ENCODE data around the gene PCDHGB1. TPM values are rescaled to one million over a fixed set of nuclear protein-coding genes. Genes with fewer than 3 reads are reported as not detected.
"Not testable (repeated sequence)": the region's sequence is repeated elsewhere in the genome, so short reads cannot be mapped to it uniquely, and the experiment has no call there.

PCDHGB1 gene
- total RNA-seq, 1 experiment from 2014 or later, result 14.0 TPM

DNA sequence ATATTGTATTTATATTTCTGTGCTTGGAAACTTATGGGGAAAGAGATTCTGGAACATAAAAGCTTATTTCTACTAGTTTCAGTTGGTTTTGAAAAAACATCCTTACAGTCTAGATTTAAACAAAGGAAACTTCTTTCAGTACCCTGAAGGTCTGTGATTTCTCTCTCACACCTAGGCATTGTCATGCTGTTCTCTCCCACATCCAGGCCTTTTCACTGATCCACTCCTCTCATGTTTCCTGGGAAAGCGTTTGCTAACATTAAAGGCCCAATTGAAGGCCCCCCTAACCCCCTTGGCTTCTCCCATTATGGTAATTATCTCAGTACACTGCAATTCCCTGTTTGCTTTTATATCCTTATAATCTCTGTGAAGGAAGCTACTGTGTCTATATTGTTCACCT is 7.1 kb upstream of the PCDHGB1 start:
- Histone ChIP-seq H3K4me2 (ENCODE audit: low read depth, low read length, poor library complexity, severe bottlenecking) (no peak overlapping the region), H3K9ac (ENCODE audit: low read length) (no peak overlapping the region), H4K20me1 (ENCODE audit: insufficient read depth, low read depth, low read length) (no peaks in the 10 kb centered on the region), H3K9me3 (ENCODE audit: low read length) (no peaks in the 10 kb centered on the region), H3K27me3 (ENCODE audit: low read length) (no peaks in the 10 kb centered on the region), H2AFZ (ENCODE audit: low read length) (no peak overlapping the region), H3K79me2 (ENCODE audit: low read length) (no peaks in the 10 kb centered on the region), H3K4me1 (ENCODE audit: low read length) (peaks cover 4% of the 10 kb centered on the region; the same call in 1 of the 2 replicates), H3K4me3 (ENCODE audit: low read length) (no peak overlapping the region), H3K27ac (ENCODE audit: low read length) (no peak overlapping the region), H3K9me2 (replicated peaks; ENCODE audit: insufficient read depth, low read length) (no peaks in the 10 kb centered on the region), H3K36me3 (ENCODE audit: insufficient read depth, low read length) (no peaks in the 10 kb centered on the region)
- no peak for DNase-seq

DNA sequence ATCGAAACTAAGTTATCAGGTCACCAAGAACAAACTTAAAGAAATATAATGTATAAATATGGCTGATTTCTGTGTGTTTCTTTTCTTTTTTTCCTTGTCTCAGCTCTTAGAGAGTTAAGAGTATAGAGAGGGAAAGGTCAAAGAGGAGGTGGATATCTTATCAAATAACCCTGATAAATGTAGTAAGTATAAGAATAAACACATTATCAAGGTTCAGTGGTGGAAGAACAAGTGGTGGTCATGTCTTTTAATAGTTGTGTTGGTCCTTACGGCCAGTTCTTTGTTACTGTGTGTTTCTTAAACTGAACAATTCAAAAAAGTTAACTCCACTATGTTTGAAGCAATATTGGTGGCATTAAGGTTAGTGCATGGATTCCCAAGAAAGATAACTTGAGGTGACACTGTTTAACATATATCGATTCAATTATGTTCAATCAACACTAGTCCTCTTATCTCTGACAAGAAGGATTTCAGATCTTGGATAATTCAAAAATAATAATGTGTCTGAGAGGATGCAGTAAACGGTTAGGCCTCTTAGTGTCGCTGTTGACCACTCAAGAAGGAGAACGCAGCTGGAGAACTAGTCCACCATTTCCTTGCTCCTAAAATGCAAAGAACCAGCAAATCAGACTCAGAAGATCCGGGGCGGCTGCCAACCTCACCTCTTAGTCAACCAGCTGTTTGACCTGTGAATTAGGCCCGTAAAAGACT is 6.5 kb upstream of the PCDHGB1 start, which contains the start of gene PCDHGA3:
TSS of gene PCDHGA3 (plus strand) at position 588 of the 711 bp plus-strand sequence. CDS start 205 bp downstream, outside the sequence.
- Histone ChIP-seq H3K79me2 (ENCODE audit: low read length) (no peaks in the 10 kb centered on the region), H3K36me3 (ENCODE audit: insufficient read depth, low read length) (no peaks in the 10 kb centered on the region), H3K9me3 (ENCODE audit: low read length) (no peaks in the 10 kb centered on the region), H3K27ac (ENCODE audit: low read length) (no peak within 1 kb of the TSS), H3K27me3 (ENCODE audit: low read length) (no peaks in the 10 kb centered on the region), H3K4me1 (ENCODE audit: low read length) (peaks cover under 1% of the 10 kb centered on the region; the same call in 1 of the 2 replicates), H3K4me3 (ENCODE audit: low read length) (no peak within 1 kb of the TSS), H4K20me1 (ENCODE audit: insufficient read depth, low read depth, low read length) (no peaks in the 10 kb centered on the region), H3K9me2 (replicated peaks; ENCODE audit: insufficient read depth, low read length) (no peaks in the 10 kb centered on the region), H2AFZ (ENCODE audit: low read length) (no peak within 1 kb of the TSS), H3K4me2 (ENCODE audit: low read depth, low read length, poor library complexity, severe bottlenecking) (no peak within 1 kb of the TSS), H3K9ac (ENCODE audit: low read length) (no peak within 1 kb of the TSS)
- DNase-seq, result peak; percentile 77

DNA sequence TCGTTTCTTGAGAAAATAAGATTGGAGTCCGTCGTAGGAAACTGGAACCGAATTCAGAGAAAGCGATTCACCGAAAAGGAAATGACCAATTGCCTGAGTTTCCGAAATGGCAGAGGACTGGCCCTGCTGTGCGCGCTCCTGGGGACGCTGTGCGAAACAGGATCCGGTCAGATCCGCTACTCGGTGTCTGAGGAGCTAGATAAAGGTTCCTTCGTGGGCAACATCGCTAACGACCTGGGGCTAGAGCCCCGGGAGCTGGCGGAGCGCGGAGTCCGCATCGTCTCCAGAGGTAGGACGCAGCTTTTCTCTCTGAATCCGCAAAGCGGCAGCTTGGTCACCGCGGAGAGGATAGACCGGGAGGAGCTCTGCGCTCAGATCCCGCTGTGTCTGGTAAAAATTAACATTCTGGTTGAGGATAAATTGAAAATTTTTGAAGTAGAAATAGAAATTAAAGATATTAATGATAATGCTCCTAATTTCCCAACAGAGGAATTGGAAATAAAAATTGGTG is 5.9 kb upstream of the PCDHGB1 start:
- no peak for DNase-seq
- Histone ChIP-seq H3K9ac (ENCODE audit: low read length) (no peak overlapping the region), H3K27ac (ENCODE audit: low read length) (no peak overlapping the region), H3K4me3 (ENCODE audit: low read length) (no peak overlapping the region), H4K20me1 (ENCODE audit: insufficient read depth, low read depth, low read length) (no peaks in the 10 kb centered on the region), H3K36me3 (ENCODE audit: insufficient read depth, low read length) (no peaks in the 10 kb centered on the region), H3K9me2 (replicated peaks; ENCODE audit: insufficient read depth, low read length) (no peaks in the 10 kb centered on the region), H3K4me2 (ENCODE audit: low read depth, low read length, poor library complexity, severe bottlenecking) (no peak overlapping the region), H3K79me2 (ENCODE audit: low read length) (no peaks in the 10 kb centered on the region), H3K27me3 (ENCODE audit: low read length) (no peaks in the 10 kb centered on the region), H3K4me1 (ENCODE audit: low read length) (no peaks in the 10 kb centered on the region), H2AFZ (ENCODE audit: low read length) (no peak overlapping the region), H3K9me3 (ENCODE audit: low read length) (no peaks in the 10 kb centered on the region)

DNA sequence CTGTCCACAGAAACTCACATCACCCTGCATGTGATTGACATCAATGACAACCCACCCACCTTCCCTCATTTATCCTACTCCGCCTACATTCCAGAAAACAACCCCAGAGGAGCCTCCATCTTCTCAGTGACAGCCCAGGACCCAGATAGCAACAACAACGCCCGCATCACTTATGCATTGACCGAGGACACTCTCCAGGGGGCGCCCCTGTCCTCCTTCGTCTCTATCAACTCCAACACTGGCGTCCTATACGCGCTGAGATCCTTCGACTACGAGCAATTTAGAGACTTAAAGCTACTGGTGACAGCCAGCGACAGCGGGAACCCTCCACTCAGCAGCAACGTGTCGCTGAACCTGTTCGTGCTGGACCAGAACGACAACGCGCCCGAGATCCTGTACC is 4.6 kb upstream of the PCDHGB1 start:
- DNase-seq, result no peak
- H2AFZ ChIP-seq (ENCODE audit: low read length), result no peak overlapping the region
- H3K27ac ChIP-seq (ENCODE audit: low read length), result no peak overlapping the region
- H3K9me3 ChIP-seq (ENCODE audit: low read length), result no peaks in the 10 kb centered on the region
- no peaks in the 10 kb centered on the region for H3K27me3 ChIP-seq (ENCODE audit: low read length)
- H3K9ac ChIP-seq (ENCODE audit: low read length), result no peak overlapping the region
- no peaks in the 10 kb centered on the region for H3K9me2 ChIP-seq (replicated peaks; ENCODE audit: insufficient read depth, low read length)
- peaks cover 5% of the 10 kb centered on the region for H3K4me1 ChIP-seq (ENCODE audit: low read length)
- H3K79me2 ChIP-seq (ENCODE audit: low read length), result no peaks in the 10 kb centered on the region; the same call in 1 of the 2 replicates
- H3K4me3 ChIP-seq (ENCODE audit: low read length), result no peak overlapping the region
- no peaks in the 10 kb centered on the region for H3K36me3 ChIP-seq (ENCODE audit: insufficient read depth, low read length)
- H4K20me1 ChIP-seq (ENCODE audit: insufficient read depth, low read depth, low read length), result no peaks in the 10 kb centered on the region
- H3K4me2 ChIP-seq (ENCODE audit: low read depth, low read length, poor library complexity, severe bottlenecking), result no peak overlapping the region

DNA sequence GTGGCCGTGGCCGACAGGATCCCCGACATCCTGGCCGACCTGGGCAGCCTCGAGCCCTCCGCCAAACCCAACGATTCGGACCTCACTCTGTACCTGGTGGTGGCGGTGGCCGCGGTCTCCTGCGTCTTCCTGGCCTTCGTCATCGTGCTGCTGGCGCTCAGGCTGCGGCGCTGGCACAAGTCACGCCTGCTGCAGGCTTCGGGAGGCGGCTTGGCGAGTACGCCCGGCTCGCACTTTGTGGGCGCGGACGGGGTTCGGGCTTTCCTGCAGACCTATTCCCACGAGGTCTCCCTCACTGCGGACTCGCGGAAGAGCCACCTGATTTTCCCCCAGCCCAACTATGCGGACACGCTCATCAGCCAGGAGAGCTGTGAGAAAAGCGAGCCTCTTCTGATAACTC is 3.9 kb upstream of the PCDHGB1 start:
- not testable (repeated sequence) for H3K27me3 ChIP-seq (ENCODE audit: low read length); H3K9me2 ChIP-seq (replicated peaks; ENCODE audit: insufficient read depth, low read length); H2AFZ ChIP-seq (ENCODE audit: low read length); H3K9ac ChIP-seq (ENCODE audit: low read length); DNase-seq; H3K4me3 ChIP-seq (ENCODE audit: low read length); H4K20me1 ChIP-seq (ENCODE audit: insufficient read depth, low read depth, low read length); H3K9me3 ChIP-seq (ENCODE audit: low read length); H3K27ac ChIP-seq (ENCODE audit: low read length); H3K36me3 ChIP-seq (ENCODE audit: insufficient read depth, low read length); H3K4me2 ChIP-seq (ENCODE audit: low read depth, low read length, poor library complexity, severe bottlenecking); H3K79me2 ChIP-seq (ENCODE audit: low read length)
- H3K4me1 ChIP-seq (ENCODE audit: low read length), result peaks cover 12% of the 10 kb centered on the region

DNA sequence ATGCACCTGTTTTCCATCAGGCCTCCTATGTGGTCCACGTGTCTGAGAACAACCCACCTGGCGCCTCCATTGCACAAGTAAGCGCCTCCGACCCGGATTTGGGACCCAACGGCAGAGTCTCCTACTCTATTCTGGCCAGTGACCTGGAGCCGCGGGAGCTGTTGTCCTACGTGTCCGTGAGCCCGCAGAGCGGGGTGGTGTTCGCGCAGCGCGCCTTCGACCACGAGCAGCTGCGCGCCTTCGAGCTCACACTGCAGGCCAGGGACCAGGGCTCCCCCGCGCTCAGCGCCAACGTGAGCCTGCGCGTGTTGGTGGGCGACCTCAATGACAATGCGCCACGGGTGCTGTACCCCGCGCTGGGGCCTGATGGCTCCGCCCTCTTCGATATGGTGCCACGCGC is 1.7 kb downstream of the PCDHGB1 start:
- Histone ChIP-seq H2AFZ (ENCODE audit: low read length) (no peak overlapping the region), H3K4me2 (ENCODE audit: low read depth, low read length, poor library complexity, severe bottlenecking) (no peak overlapping the region), H3K27ac (ENCODE audit: low read length) (no peak overlapping the region), H3K79me2 (ENCODE audit: low read length) (peaks cover 34% of the 10 kb centered on the region), H3K9me2 (replicated peaks; ENCODE audit: insufficient read depth, low read length) (no peaks in the 10 kb centered on the region), H4K20me1 (ENCODE audit: insufficient read depth, low read depth, low read length) (no peaks in the 10 kb centered on the region), H3K9me3 (ENCODE audit: low read length) (peaks cover 13% of the 10 kb centered on the region), H3K4me3 (ENCODE audit: low read length) (peak overlapping the region; percentile 68; the same call in 1 of the 2 replicates), H3K27me3 (ENCODE audit: low read length) (no peaks in the 10 kb centered on the region), H3K4me1 (ENCODE audit: low read length) (peaks cover 12% of the 10 kb centered on the region), H3K36me3 (ENCODE audit: insufficient read depth, low read length) (peaks cover 22% of the 10 kb centered on the region; the same call in 1 of the 2 replicates), H3K9ac (ENCODE audit: low read length) (no peak overlapping the region)
- DNase-seq, result no peak

DNA sequence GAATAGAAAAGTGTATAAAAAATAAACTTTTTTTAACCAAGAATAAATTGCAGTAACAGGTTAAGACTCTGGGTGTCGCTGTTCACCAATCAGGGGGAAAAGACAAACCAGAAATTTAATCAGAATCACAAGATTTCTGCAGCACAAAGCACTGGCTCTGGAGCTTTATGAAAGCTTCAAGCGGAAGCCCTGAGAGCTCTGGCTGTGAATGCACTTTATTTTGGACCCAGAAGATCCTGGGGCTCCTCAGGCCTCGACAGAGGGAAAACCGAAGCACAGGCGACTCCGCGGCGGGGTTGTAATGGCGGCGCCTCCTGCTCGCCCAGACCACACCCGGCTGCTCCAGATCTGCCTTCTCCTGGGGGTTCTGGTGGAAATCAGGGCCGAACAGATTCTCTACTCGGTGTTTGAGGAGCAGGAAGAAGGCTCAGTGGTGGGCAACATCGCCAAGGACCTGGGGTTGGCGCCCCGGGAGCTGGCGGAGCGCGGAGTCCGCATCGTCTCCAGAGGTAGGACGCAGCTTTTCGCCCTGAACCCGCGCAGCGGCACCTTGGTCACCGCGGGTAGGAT is 5.1 kb downstream of the PCDHGB1 start, which contains the start of gene PCDHGA4:
TSS of gene PCDHGA4 (plus strand) at position 122 of the 570 bp plus-strand sequence. CDS start at position 209, 87 bp downstream.
- no peaks in the 10 kb centered on the region for H3K27me3 ChIP-seq (ENCODE audit: low read length)
- H3K4me1 ChIP-seq (ENCODE audit: low read length), result peaks cover 26% of the 10 kb centered on the region
- no peak within 1 kb of the TSS for H3K9ac ChIP-seq (ENCODE audit: low read length)
- H4K20me1 ChIP-seq (ENCODE audit: insufficient read depth, low read depth, low read length), result no peaks in the 10 kb centered on the region
- H3K9me2 ChIP-seq (replicated peaks; ENCODE audit: insufficient read depth, low read length), result no peaks in the 10 kb centered on the region
- H3K9me3 ChIP-seq (ENCODE audit: low read length), result peaks cover 13% of the 10 kb centered on the region
- H2AFZ ChIP-seq (ENCODE audit: low read length), result no peak within 1 kb of the TSS
- peaks cover 38% of the 10 kb centered on the region for H3K79me2 ChIP-seq (ENCODE audit: low read length)
- peak; percentile 58 for DNase-seq
- no peak within 1 kb of the TSS for H3K27ac ChIP-seq (ENCODE audit: low read length)
- peak within 1 kb of the TSS; percentile 38 for H3K4me2 ChIP-seq (ENCODE audit: low read depth, low read length, poor library complexity, severe bottlenecking)
- H3K36me3 ChIP-seq (ENCODE audit: insufficient read depth, low read length), result peaks cover 28% of the 10 kb centered on the region; the same call in 1 of the 2 replicates
- H3K4me3 ChIP-seq (ENCODE audit: low read length), result peak within 1 kb of the TSS; percentile 27; the same call in 1 of the 2 replicates

DNA sequence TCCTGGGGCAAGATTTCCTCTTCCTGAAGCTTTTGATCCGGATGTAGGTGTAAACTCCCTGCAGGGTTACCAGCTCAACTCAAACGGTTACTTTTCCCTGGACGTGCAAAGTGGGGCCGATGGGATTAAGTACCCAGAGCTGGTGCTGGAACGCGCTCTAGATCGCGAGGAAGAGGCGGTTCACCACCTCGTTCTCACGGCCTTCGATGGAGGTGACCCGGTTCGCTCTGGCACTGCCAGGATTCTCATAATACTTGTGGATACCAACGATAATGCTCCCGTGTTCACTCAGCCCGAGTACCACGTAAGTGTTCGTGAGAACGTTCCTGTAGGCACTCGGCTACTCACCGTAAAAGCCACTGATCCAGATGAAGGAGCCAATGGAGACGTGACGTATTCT is 5.7 kb downstream of the PCDHGB1 start:
- no peaks in the 10 kb centered on the region for H3K27me3 ChIP-seq (ENCODE audit: low read length)
- peaks cover 13% of the 10 kb centered on the region for H3K9me3 ChIP-seq (ENCODE audit: low read length)

More for the DNA sequence above, 5.7 kb downstream of the PCDHGB1 start:
- no peak for DNase-seq
- H3K9me2 ChIP-seq (replicated peaks; ENCODE audit: insufficient read depth, low read length), result no peaks in the 10 kb centered on the region
- H3K27ac ChIP-seq (ENCODE audit: low read length), result no peak overlapping the region
- H3K4me2 ChIP-seq (ENCODE audit: low read depth, low read length, poor library complexity, severe bottlenecking), result no peak overlapping the region
- peaks cover 42% of the 10 kb centered on the region for H3K79me2 ChIP-seq (ENCODE audit: low read length)
- H3K9ac ChIP-seq (ENCODE audit: low read length), result no peak overlapping the region
- H3K36me3 ChIP-seq (ENCODE audit: insufficient read depth, low read length), result peaks cover 28% of the 10 kb centered on the region; the same call in 1 of the 2 replicates
- H3K4me1 ChIP-seq (ENCODE audit: low read length), result peaks cover 27% of the 10 kb centered on the region
- H2AFZ ChIP-seq (ENCODE audit: low read length), result no peak overlapping the region
- H4K20me1 ChIP-seq (ENCODE audit: insufficient read depth, low read depth, low read length), result no peaks in the 10 kb centered on the region
- H3K4me3 ChIP-seq (ENCODE audit: low read length), result no peak overlapping the region

Data from Karpas-422 (cell line).